GM12878 (cell line): ENCODE data around the gene GPR152. TPM values are rescaled to one million over a fixed set of nuclear protein-coding genes. Genes with fewer than 3 reads are reported as not detected.
A peak's percentile ranks its signal among the peaks of the same experiment; 100 is the strongest.

Source experiments
- BCL3 ChIP-seq: IDR thresholded peaks from 2 replicates; pipeline ENCODE4 v1.6.1; 2011; ENCODE audit warnings: borderline replicate concordance, low read depth, mild to moderate bottlenecking, moderate library complexity, low read length; ENCODE audit not compliant: insufficient read depth, poor library complexity, severe bottlenecking
- CREM ChIP-seq: IDR thresholded peaks from 2 replicates; pipeline ENCODE4 v1.6.1; 2014; ENCODE audit warnings: antibody characterized with exemption, low read depth
- ESRRA ChIP-seq: IDR thresholded peaks from 2 replicates; pipeline ENCODE4 v1.6.1; 2012; ENCODE audit warnings: mild to moderate bottlenecking, low read length, improper control_type of control experiment
- IKZF1 ChIP-seq: fragments of 450-650 bp; conservative IDR thresholded peaks from 2 replicates; pipeline ENCODE4 v1.6.1; 2017; ENCODE audit warnings: antibody characterized with exemption, mild to moderate bottlenecking
- NBN ChIP-seq: fragments of 450-650 bp; IDR thresholded peaks from 2 replicates; pipeline ENCODE4 v1.6.1; 2016
- PML ChIP-seq: IDR thresholded peaks from 2 replicates; pipeline ENCODE4 v1.6.1; 2012; ENCODE audit warnings: low read length, inconsistent platforms
- POLR2AphosphoS5 ChIP-seq: IDR thresholded peaks from 2 replicates; pipeline ENCODE4 v1.6.1; 2011; ENCODE audit warnings: mild to moderate bottlenecking, low read length, inconsistent platforms
- RB1 ChIP-seq: fragments of 450-650 bp; formaldehyde crosslinking; IDR thresholded peaks from 2 replicates; pipeline ENCODE4 v1.6.1; 2017; ENCODE audit warnings: mild to moderate bottlenecking, borderline replicate concordance
- SMAD1 ChIP-seq: fragments of 450-650 bp; IDR thresholded peaks from 2 replicates; pipeline ENCODE4 v1.6.1; 2018; ENCODE audit warnings: mild to moderate bottlenecking, low read depth; ENCODE audit not compliant: partially characterized antibody
- SMARCA5 ChIP-seq: fragments of 450-650 bp; IDR thresholded peaks from 2 replicates; pipeline ENCODE4 v1.6.1; 2017; ENCODE audit warnings: mild to moderate bottlenecking
- polyA plus RNA-seq, 11 experiments: library from polyadenylated mRNA; depleted of rRNA in 4 of 11; unstranded in 6 of 11; stranded (reverse) in 5 of 11; fragments of >200 nt; fragmentation: Nextera tagmentation in 4 of 11; fragmentation: Illumina TruSeq in 1 of 11; extraction: Ambion mirVana in 4 of 11; extraction: Trizol in 1 of 11; gene quantifications; 1 replicate in 1 of 11; 2 replicates in 10 of 11; pipeline versions ENCODE4 v1.2.1 to v1.2.3, GENCODE V29; 2011 to 2016; ENCODE audit warnings: inconsistent platforms in 2 of 11, missing spikeins in 2 of 11, low read depth in 1 of 11
- total RNA-seq, 4 experiments: library from RNA; depleted of rRNA in 3 of 4; stranded (reverse); fragments of >200 nt in 3 of 4; fragmentation: Illumina TruSeq in 1 of 4; extraction: Trizol in 1 of 4; gene quantifications; 2 replicates each; pipeline versions ENCODE4 v1.2.1 to v1.2.3, GENCODE V29; 2013 to 2021
- TF ChIP-seq, protein P1 (sequence below): fragments of 450-650 bp; IDR thresholded peaks from 2 replicates; pipeline ENCODE4 v1.6.1; 2017; ENCODE audit warnings: low read depth, mild to moderate bottlenecking, moderate library complexity
- TF ChIP-seq, protein P2 (sequence below): fragments of 450-650 bp; IDR thresholded peaks from 2 replicates; pipeline ENCODE4 v1.6.1; 2017; ENCODE audit warnings: mild to moderate bottlenecking
- TF ChIP-seq, protein P3 (sequence below): fragments of 450-650 bp; formaldehyde crosslinking; IDR thresholded peaks from 2 replicates; pipeline ENCODE4 v1.4.0; 2020; ENCODE audit warnings: mild to moderate bottlenecking, moderate library complexity

Gene GPR152
- total and polyA plus RNA-seq, 10 of the 15 experiments (the other 5 are each of a cell fraction or from before 2014, with no cell fraction given), result not detected

DNA sequence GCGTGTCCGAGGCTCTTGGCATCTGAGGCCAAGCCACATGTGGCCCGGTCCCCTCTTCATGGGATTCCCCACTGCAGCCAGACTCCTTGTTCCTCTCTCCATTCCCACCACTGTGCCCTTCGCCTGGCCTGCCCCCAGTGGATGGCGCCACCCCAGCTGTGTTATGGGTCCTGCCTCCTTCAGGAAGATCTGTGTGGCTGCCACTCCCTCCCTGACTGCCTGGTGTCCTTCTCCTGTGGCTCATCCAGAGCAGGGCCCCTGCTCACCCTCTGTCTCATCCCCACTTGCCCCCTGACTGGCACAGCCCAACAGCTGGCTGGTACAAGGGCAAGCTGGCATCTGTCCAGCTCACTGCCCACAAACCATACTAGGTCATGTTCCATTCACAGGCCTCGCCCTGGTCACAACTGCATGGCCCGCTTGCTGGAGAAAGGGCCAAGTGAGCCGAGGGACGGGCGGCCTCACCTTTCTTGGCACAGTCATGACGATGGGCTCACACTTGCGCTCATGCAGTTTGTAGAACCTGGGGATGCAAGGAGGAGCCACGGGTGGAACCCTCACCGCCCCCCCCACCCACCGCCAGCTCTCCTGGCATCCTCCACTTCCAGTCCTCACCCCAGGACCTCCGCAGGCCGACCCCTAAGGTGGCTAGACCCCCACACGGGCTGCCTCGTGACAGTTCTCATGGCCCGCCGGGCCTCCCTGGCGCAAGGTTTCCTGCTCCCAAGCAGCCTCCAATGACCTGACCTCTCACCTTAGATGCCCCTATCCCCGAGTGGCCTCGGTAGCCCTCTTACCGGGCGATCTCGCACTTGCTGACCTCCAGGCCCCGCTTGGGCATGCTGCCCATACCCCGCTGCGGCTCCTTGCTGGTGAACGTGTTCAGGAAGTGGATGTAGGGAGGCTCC lies 13.0 kb downstream of the GPR152 start (continued):
- peak; percentile 23; the same call in 1 of the 2 replicates for TF ChIP-seq POLR2AphosphoS5
- TF ChIP-seq, protein P1, sequence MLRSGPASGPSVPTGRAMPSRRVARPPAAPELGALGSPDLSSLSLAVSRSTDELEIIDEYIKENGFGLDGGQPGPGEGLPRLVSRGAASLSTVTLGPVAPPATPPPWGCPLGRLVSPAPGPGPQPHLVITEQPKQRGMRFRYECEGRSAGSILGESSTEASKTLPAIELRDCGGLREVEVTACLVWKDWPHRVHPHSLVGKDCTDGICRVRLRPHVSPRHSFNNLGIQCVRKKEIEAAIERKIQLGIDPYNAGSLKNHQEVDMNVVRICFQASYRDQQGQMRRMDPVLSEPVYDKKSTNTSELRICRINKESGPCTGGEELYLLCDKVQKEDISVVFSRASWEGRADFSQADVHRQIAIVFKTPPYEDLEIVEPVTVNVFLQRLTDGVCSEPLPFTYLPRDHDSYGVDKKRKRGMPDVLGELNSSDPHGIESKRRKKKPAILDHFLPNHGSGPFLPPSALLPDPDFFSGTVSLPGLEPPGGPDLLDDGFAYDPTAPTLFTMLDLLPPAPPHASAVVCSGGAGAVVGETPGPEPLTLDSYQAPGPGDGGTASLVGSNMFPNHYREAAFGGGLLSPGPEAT, result 0 out of 2 replicates have a peak, but pooled peaks have one; percentile 18
- no peak for TF ChIP-seq SMAD1
- peak; percentile 54 for TF ChIP-seq IKZF1
- TF ChIP-seq, protein P2, sequence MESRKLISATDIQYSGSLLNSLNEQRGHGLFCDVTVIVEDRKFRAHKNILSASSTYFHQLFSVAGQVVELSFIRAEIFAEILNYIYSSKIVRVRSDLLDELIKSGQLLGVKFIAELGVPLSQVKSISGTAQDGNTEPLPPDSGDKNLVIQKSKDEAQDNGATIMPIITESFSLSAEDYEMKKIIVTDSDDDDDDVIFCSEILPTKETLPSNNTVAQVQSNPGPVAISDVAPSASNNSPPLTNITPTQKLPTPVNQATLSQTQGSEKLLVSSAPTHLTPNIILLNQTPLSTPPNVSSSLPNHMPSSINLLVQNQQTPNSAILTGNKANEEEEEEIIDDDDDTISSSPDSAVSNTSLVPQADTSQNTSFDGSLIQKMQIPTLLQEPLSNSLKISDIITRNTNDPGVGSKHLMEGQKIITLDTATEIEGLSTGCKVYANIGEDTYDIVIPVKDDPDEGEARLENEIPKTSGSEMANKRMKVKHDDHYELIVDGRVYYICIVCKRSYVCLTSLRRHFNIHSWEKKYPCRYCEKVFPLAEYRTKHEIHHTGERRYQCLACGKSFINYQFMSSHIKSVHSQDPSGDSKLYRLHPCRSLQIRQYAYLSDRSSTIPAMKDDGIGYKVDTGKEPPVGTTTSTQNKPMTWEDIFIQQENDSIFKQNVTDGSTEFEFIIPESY, result no peak
- 0 out of 2 replicates have a peak, but pooled peaks have one; percentile 18 for TF ChIP-seq NBN
- peak; percentile 10 for TF ChIP-seq BCL3
- no peak for TF ChIP-seq CREM
- TF ChIP-seq, protein P3, sequence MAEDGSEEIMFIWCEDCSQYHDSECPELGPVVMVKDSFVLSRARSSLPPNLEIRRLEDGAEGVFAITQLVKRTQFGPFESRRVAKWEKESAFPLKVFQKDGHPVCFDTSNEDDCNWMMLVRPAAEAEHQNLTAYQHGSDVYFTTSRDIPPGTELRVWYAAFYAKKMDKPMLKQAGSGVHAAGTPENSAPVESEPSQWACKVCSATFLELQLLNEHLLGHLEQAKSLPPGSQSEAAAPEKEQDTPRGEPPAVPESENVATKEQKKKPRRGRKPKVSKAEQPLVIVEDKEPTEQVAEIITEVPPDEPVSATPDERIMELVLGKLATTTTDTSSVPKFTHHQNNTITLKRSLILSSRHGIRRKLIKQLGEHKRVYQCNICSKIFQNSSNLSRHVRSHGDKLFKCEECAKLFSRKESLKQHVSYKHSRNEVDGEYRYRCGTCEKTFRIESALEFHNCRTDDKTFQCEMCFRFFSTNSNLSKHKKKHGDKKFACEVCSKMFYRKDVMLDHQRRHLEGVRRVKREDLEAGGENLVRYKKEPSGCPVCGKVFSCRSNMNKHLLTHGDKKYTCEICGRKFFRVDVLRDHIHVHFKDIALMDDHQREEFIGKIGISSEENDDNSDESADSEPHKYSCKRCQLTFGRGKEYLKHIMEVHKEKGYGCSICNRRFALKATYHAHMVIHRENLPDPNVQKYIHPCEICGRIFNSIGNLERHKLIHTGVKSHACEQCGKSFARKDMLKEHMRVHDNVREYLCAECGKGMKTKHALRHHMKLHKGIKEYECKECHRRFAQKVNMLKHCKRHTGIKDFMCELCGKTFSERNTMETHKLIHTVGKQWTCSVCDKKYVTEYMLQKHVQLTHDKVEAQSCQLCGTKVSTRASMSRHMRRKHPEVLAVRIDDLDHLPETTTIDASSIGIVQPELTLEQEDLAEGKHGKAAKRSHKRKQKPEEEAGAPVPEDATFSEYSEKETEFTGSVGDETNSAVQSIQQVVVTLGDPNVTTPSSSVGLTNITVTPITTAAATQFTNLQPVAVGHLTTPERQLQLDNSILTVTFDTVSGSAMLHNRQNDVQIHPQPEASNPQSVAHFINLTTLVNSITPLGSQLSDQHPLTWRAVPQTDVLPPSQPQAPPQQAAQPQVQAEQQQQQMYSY (CRISPR knock-in tag), result no peak
- TF ChIP-seq SMARCA5, result 0 out of 2 replicates have a peak, but pooled peaks have one; percentile 21
- no peak for TF ChIP-seq ESRRA
- TF ChIP-seq PML, result no peak
- TF ChIP-seq RB1, result no peak
